NT2/D1 (cell line): ENCODE results near the gene ZNF710.

ENCODE experiments used
- DNase-seq: peaks from one replicate; pipeline ENCODE4 v3.0.0-alpha.2; 2011; ENCODE audit warnings: low read depth, low spot score
- H3K27me3 ChIP-seq: 2 replicates; pipeline ENCODE4 v1.6.0; 2011; ENCODE audit warnings: mild to moderate bottlenecking; ENCODE audit not compliant: insufficient read length, insufficient read depth
- H3K36me3 ChIP-seq: 2 replicates; pipeline ENCODE4 v1.6.1; 2011; ENCODE audit warnings: mild to moderate bottlenecking, low read length, mixed read lengths; ENCODE audit not compliant: insufficient read depth, insufficient read length
- H3K4me1 ChIP-seq: 2 replicates; pipeline ENCODE4 v1.5.1; 2011; ENCODE audit not compliant: insufficient read depth, insufficient read length
- H3K4me3 ChIP-seq: 2 replicates; pipeline ENCODE4 v1.5.1; 2011; ENCODE audit warnings: low read depth; ENCODE audit not compliant: insufficient read length
- H3K9ac ChIP-seq: 2 replicates; pipeline ENCODE4 v1.6.0; 2011; ENCODE audit warnings: low read depth; ENCODE audit not compliant: insufficient read length
- H3K9me3 ChIP-seq: 2 replicates; pipeline ENCODE4 v1.5.1; 2011; ENCODE audit warnings: mild to moderate bottlenecking, low read length; ENCODE audit not compliant: insufficient read depth
- SUZ12 ChIP-seq: IDR thresholded peaks from 2 replicates; pipeline ENCODE4 v1.6.1; 2011; ENCODE audit not compliant: insufficient read length, insufficient read depth; ENCODE audit errors: extremely low read depth
- YY1 ChIP-seq: IDR thresholded peaks from 2 replicates; pipeline ENCODE4 v1.6.1; 2011; ENCODE audit not compliant: insufficient read length, insufficient read depth
- ZNF274 ChIP-seq: IDR thresholded peaks from 2 replicates; pipeline ENCODE4 v1.6.1; 2011; ENCODE audit warnings: mild to moderate bottlenecking, low read depth, low read length

Gene ZNF710

DNA sequence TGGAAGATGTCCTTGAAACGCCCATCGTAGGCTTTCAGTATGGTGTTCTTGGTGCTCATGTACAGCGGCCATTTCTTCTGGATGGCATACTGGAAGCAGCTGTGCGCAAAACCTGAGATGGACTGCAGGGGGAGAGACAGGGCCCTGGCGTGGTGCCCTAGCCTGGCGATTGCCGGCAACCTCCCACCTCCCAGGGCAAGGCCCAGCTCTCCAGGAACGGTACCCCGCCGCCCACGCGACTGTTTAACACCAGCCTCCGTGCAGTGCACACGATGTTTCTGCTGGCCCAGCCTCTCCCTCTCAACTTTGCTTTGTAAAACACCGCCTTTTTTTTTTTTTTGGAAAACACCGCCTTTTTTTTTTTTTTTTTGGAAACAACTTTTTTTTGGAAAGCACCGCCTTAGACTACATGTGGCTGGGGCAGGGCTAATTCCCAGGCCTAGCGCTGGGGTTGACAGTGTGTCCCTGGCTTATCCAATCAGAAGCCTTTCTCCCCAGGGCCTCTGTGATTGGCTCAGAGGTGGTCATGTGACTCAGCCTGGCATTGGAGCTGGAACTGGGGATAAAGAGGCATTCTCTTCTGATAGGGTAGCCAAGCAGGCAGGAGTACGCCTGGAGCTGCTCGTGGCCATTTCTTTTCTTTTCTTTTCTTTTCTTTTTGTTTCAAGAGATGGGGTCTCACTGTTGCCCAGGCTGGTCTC is 86.5 kb downstream of the ZNF710 start:
- Histone ChIP-seq H3K4me3 (no peak overlapping the region), H3K4me1 (peaks cover 3% of the 10 kb centered on the region), H3K9ac (no peak overlapping the region), H3K36me3 (peaks cover 80% of the 10 kb centered on the region), H3K9me3 (no peaks in the 10 kb centered on the region; the same call in 1 of the 2 replicates), H3K27me3 (no peaks in the 10 kb centered on the region)
- no peak for TF ChIP-seq SUZ12
- DNase-seq = no peak

DNA sequence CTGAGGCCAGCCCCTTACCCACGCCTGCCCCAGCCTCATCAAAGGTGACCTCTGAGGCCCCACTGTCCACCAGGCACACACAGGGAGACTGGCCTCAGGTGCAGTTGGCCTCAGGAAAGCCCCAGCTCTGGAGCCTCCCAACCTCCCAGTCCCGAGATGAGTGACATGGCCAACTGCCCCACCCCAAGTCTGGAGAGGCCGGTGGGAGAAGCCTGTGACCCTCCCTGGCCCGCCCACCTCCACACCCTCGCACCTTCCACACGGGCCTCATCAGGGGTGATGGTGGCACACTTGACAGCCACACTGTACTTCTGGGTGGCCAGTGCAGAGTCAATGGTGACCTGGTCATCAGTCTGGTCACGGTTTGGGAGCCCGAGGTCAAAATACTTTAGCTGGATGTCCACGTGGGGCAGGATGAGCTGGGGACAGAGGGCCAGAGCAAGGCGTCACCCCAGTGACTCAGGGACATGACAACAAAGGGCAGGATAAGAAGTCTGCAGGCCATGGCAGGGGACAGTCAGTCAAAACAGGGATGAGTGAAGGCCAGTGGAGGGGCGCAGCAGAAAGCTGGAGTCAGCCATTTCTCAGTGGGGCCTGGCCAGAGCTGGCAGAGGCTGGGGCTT is 89.2 kb downstream of the ZNF710 start:
- TF ChIP-seq SUZ12 (no peak), YY1 (no peak), ZNF274 (no peak)
- peaks cover 3% of the 10 kb centered on the region for H3K4me1 ChIP-seq
- no peaks in the 10 kb centered on the region; the same call in 1 of the 2 replicates for H3K9me3 ChIP-seq
- no peak overlapping the region for H3K9ac ChIP-seq
- peaks cover 56% of the 10 kb centered on the region for H3K36me3 ChIP-seq
- no peak for DNase-seq
- H3K4me3 ChIP-seq = no peak overlapping the region
- H3K27me3 ChIP-seq = peaks cover 5% of the 10 kb centered on the region

DNA sequence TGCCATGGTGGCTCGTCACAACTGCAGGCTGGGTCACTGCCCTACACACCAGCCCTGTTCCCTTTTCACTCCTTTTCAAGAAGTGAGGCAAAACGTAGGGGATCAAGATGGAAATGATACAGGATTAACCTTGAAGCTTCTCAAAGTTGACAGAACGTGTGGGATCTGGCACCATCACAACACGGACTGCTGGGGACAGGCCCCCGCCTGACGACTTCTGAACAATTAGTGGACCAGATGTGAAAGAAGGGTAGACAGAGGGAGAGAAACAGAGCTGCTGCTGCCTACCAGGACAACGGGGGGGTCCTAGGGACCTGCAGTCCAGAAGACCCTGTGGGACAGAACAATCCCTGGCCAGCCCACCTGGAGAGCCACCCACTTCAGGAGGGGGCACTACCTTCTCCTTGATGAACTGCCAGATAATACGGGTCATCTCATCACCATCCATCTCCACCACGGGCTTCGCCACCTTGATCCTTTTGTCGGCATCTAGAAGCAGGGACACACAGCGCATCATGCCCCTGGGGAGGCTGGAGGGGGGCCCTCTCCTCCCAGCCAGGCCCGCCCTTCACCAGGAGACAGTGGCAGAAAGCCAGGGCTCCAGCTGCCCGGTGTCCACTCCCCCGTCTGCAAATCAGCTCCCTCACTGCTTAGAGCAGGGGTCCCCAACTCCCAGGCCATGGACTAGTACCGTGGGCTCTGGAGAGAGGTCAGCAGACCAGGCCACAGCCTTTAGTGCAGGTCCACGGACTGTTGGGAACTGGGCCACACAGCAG is 90.2 kb downstream of the ZNF710 start:
- no peak for DNase-seq
- Histone ChIP-seq H3K27me3 (peaks cover 5% of the 10 kb centered on the region), H3K9me3 (no peaks in the 10 kb centered on the region; the same call in 1 of the 2 replicates), H3K4me3 (no peak overlapping the region), H3K4me1 (peaks cover 5% of the 10 kb centered on the region), H3K9ac (no peak overlapping the region), H3K36me3 (peaks cover 49% of the 10 kb centered on the region)
- TF ChIP-seq ZNF274 (no peak), YY1 (no peak), SUZ12 (no peak)

GRCh38 chr15:90095521-90095959 is 94.4 kb downstream of the ZNF710 start:
- Histone ChIP-seq H3K4me3 (no peak overlapping the region), H3K27me3 (peaks cover 5% of the 10 kb centered on the region), H3K36me3 (peaks cover 16% of the 10 kb centered on the region), H3K9me3 (no peaks in the 10 kb centered on the region), H3K9ac (no peak overlapping the region), H3K4me1 (peaks cover 10% of the 10 kb centered on the region)
- no peak for DNase-seq
- TF ChIP-seq ZNF274 (no peak), SUZ12 (no peak), YY1 (no peak)

DNA sequence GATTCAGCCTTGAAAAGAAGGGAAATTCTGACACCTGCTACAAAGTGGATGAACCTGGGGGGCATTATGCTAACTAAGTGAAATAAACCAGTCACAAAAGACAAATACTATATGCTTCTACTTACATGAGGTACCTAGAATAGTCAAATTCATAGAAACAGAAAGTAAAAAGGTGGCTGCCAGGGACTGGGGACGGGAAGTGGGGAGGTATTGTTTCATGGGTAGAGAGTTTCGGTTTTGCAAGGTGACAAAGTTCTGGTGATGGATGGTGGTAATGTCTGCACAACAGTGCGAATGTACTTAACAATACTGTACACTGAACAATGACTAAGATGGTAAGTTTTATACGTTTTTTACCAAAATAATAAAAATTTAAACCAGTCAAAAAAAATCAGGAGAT is 96.4 kb downstream of the ZNF710 start:
- no peak overlapping the region for H3K9ac ChIP-seq
- TF ChIP-seq YY1 (no peak), SUZ12 (no peak)
- no peaks in the 10 kb centered on the region for H3K9me3 ChIP-seq
- no peak for DNase-seq
- H3K27me3 ChIP-seq = peaks cover 5% of the 10 kb centered on the region
- no peak overlapping the region for H3K4me3 ChIP-seq
- peaks cover 16% of the 10 kb centered on the region for H3K4me1 ChIP-seq
- peaks cover 3% of the 10 kb centered on the region for H3K36me3 ChIP-seq

GRCh38 chr15:90099072-90099867 is 98.1 kb downstream of the ZNF710 start:
- no peak overlapping the region for H3K4me3 ChIP-seq
- peaks cover 15% of the 10 kb centered on the region for H3K27me3 ChIP-seq
- no peak for DNase-seq
- TF ChIP-seq YY1 = no peak
- no peak for TF ChIP-seq SUZ12
- TF ChIP-seq ZNF274 = no peak
- H3K9me3 ChIP-seq = no peaks in the 10 kb centered on the region
- no peak overlapping the region for H3K9ac ChIP-seq
- peaks cover 3% of the 10 kb centered on the region for H3K36me3 ChIP-seq
- peaks cover 16% of the 10 kb centered on the region for H3K4me1 ChIP-seq
